ENCODE data around the gene CDH23.

CDH23 gene

DNA sequence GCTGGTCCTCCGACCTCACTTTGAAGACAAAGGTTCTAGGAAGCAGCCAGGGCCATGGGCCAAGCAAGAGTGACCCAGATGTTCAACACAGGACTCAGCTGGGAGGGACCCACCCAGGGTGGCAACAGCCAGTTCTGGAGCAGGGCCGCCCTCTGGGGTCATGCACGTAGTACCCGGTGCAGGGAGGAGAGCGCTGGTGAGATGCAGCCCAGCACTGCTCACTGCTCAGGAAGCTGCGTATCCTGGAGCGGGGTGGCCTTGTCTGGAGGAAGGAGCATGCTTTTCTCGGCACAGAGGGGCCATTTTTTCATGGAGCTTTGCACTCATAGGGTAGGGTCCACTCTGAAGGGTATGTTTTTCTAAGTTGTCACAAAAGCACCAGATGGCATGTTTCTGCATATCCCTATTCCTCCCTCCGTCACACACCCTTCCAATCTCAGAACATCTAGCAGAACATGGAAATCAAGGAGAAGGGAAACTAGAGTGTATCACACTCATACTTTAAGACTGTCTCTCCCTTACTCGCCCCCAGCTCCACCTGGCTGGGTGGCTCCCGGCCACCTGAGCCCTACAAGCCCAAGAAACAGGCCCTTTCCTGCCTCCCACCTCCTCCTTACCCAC is 132.6 kb downstream of the CDH23 start:
- TF ChIP-seq, protein P1, sequence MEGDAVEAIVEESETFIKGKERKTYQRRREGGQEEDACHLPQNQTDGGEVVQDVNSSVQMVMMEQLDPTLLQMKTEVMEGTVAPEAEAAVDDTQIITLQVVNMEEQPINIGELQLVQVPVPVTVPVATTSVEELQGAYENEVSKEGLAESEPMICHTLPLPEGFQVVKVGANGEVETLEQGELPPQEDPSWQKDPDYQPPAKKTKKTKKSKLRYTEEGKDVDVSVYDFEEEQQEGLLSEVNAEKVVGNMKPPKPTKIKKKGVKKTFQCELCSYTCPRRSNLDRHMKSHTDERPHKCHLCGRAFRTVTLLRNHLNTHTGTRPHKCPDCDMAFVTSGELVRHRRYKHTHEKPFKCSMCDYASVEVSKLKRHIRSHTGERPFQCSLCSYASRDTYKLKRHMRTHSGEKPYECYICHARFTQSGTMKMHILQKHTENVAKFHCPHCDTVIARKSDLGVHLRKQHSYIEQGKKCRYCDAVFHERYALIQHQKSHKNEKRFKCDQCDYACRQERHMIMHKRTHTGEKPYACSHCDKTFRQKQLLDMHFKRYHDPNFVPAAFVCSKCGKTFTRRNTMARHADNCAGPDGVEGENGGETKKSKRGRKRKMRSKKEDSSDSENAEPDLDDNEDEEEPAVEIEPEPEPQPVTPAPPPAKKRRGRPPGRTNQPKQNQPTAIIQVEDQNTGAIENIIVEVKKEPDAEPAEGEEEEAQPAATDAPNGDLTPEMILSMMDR (IDR thresholded peaks at IDR 0.05): no peak

DNA sequence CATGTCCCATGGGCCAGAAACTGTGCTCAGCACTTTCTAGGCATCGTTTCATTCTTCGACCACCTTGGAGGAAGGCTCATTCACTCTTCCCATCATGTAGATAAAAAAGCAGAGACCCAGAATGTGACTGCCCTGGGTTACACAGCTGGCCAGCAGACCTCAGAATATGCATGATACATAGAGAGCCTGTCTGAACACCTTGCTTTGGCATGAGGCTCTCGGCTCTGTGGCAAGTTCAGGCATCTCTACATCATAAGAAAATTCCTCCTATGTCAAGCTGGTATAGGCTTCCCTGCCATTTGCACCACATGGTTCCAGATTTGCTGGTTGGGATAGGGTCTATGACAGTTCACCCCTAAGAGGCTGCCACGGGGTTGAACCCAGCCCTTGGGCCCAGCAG is 134.1 kb downstream of the CDH23 start:
- TF ChIP-seq, protein P1 (IDR thresholded peaks at IDR 0.05): no peak

DNA sequence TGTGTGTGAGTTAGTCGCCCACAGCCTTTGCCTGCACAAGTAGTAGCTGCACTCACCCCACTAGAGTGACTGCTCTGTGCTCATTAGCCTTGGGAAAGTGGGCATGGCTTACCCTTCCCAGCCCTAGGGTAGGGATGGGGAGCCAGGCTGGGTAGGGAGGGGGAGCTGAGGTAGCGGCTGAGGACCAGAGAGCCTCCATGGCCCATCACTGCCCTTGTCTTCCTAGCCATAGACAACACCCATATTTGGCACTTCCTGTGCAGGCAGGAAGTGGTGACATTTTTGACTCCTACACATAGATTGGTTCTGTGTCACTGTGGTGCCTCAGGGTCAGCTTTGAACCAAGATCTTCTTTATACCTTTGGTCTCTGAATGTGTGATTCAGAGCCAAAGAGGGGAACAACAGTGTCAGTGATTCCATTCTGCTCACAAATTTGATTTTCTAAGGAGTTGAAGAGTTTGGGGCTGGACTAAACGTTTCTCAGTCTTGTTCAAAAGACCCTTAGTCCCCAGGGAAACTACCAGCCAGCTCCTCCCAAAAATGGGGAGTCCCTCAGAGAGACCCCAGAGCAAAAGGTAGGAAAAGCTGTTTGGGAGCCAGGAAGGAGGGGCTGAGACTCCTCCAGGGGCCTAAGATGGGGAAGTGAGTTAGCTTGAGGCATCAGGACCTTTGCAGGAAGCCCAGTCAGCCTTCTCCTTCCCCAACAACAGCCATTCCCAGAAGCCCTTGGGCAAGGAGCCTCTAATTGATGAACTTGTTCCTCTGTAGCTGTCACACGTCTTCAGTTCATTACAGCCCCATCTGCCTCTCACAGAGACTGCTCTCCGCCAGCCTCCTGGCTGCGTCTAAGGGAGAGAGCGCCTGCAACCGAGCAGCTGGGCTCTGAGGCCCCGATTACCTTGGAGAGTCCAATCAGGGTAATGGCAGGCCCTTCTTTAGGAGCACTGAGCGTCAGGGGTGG is 135.0 kb downstream of the CDH23 start:
- TF ChIP-seq, protein P1 (IDR thresholded peaks at IDR 0.05): no peak

DNA sequence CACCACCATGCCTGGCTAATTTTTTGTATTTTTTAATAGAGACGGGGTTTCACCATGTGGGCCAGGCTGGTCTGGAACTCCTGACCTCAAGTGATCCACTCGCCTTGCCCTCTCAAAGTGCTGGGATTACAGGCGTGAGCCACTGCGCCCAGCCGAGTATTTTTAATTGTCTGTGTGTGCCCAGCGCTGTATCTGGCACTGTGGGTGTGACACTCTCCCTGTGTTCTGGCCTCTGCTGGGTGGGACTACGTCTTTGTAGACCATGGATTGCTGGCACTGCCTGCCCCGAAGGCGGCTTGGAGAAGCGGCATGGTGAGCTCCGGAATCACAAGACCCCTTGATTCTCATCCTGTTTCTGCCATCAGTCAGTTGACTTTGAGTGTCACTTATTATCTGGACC is 136.2 kb downstream of the CDH23 start:
- TF ChIP-seq, protein P1 (IDR thresholded peaks at IDR 0.05): no peak

DNA sequence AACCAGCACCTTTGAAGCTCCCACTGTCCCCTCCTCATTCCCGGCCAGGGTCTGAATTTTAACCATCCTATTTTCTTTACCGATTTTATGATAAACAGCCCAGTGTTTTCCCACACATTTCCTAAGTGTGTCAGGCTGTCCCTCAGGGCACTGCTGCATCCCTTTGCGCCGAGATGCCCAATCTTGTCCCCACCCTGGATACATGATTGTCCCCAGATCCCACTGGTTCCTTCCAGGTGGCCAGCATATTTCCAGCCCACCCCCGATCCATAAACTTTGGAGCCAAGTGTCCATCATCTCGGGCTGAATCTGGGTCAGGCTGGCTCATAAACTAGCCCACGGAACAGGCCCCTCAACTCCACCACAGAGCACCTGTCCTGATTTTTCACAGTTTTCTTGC is 137.2 kb downstream of the CDH23 start:
- TF ChIP-seq, protein P1 (IDR thresholded peaks at IDR 0.05): no peak

DNA sequence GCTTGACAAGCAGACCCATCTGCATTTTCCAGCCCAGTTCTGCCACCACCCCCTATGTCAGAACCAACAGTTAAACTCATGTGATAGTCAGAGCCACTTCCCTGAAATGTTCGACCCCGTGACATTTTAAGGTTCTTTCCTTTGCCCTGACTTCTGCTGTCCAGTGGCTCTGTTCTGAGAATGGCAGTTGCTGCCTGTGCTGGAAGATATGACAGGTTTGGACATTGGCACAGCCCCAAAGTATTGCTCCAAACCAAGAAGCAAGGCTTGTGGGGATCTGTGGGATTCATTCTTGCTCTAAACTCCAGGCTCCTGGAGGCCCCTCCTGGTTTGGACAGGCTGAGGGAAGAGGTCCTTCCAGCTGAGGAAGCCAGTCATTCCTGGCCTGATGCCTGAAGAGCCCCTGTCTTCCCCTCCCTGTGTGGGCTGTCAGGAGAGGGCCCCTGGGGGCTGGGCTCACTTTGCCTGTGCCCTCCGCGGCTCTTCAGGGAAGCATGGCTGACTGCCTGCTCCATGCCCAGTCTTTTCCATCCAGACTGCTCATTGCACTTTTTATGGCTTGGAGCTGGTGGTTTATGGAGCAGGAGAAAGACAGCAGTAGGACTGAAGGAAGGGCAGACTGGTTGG is 138.0 kb downstream of the CDH23 start:
- TF ChIP-seq, protein P1 (IDR thresholded peaks at IDR 0.05): no peak

DNA sequence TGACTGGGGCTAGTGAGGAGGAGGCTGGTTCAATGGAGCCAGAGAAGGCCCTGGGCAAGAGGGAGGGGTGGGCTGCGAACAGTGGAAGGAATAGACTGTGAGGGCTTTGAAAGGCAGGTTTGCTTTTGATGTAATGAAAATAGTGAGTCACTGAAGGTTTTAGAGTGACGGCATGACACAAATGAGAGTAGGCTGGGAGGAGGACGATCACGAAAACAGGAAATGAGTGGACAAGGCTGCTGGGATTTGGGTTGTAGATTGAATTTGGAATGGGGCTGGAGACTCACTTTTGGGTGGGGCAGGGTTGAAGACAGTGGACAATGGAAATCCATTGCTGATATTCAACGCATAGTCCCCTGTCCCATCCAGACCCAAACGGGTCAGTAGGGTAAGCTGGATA is 139.6 kb downstream of the CDH23 start:
- TF ChIP-seq, protein P1 (IDR thresholded peaks at IDR 0.05): no peak

All from LNCAP (cell line).